HCT116 (cell line): ENCODE results near the gene ZNF3. TPM values are rescaled to one million over a fixed set of nuclear protein-coding genes. Genes with fewer than 3 reads are reported as not detected.

Experiments used
- ATAC-seq: fragments of 200-7000 bp; cut with Tn5 transposase; 2 replicates; pipeline ENCODE4 v1.9.1; 2020; ENCODE audit warnings: mild to moderate bottlenecking, moderate library complexity
- BruUV-seq: library from RNA; stranded (reverse); fragments of 400-500 nt; replicated peaks from 2 replicates; lab custom pipeline; 2021; lab: Mats Ljungman, UMichigan
- CTCF ChIA-PET: fragments of 300-600 bp; sonication (Branson Sonifier 250); formaldehyde crosslinking; loops from one replicate; lab custom pipeline; 2021; ENCODE audit warnings: antibody characterized with exemption; lab: Charles Lee
- POLR2A ChIA-PET: fragments of 300-600, 350-600 bp; sonication (Branson Sonifier 250); formaldehyde crosslinking; loops from one replicate; lab custom pipeline; 2021; ENCODE audit warnings: antibody characterized with exemption; lab: Charles Lee
- RAD21 ChIA-PET, 2 experiments: fragments of 300-600 bp; sonication (Branson Sonifier 250); formaldehyde crosslinking; loops; one replicate each; lab custom pipeline; 2023; ENCODE audit warnings: low total read pairs in 2 of 2; ENCODE audit not compliant: uncharacterized antibody in 2 of 2, unreplicated experiment in 2 of 2, low non-redundant PET in 1 of 2; lab: Charles Lee
- DNase-seq: peaks from one replicate; pipeline ENCODE4 v3.0.0-alpha.2; 2010; ENCODE audit warnings: low read depth, low spot score
- H2AFZ ChIP-seq: fragments of 200-600 bp; shearing (Covaris generic), sonication (generic); 2 replicates; pipeline ENCODE4 v1.6.1; 2017; ENCODE audit warnings: low read depth, mixed run types, mixed read lengths, antibody characterized with exemption, low read length; ENCODE audit not compliant: poor library complexity, severe bottlenecking
- H3K27ac ChIP-seq: 2 replicates; pipeline ENCODE4 v1.5.1; 2012; ENCODE audit warnings: low read depth, low read length
- H3K27me3 ChIP-seq: fragments of 200-600 bp; sonication (generic); 2 replicates; pipeline ENCODE4 v1.6.1; 2016; ENCODE audit warnings: mixed run types, low read length, mixed read lengths; ENCODE audit not compliant: insufficient read depth
- H3K36me3 ChIP-seq, 2 experiments: fragments of 200-500 bp in 1 of 2; fragments of 200-600 bp in 1 of 2; sonication (Bioruptor generic) in 1 of 2; sonication (generic) in 1 of 2; 2 replicates each; pipeline versions ENCODE4 v1.5.1 to v1.6.1; 2014 to 2016; ENCODE audit warnings: low read length in 2 of 2, inconsistent platforms in 1 of 2, mixed read lengths in 1 of 2, mixed run types in 1 of 2; ENCODE audit not compliant: insufficient read depth in 2 of 2, control insufficient read depth in 1 of 2
- H3K4me1 ChIP-seq, 2 experiments: fragments of 200-600 bp in 1 of 2; sonication (generic) in 1 of 2; 2 replicates each; pipeline versions ENCODE4 v1.5.1 to v1.6.1; 2012 to 2017; ENCODE audit warnings: low read length in 2 of 2, inconsistent platforms in 1 of 2, mild to moderate bottlenecking in 1 of 2, mixed read lengths in 1 of 2, mixed run types in 1 of 2, moderate library complexity in 1 of 2; ENCODE audit not compliant: insufficient read depth in 2 of 2, control insufficient read depth in 1 of 2
- H3K4me2 ChIP-seq: fragments of 200-600 bp; sonication (generic); 2 replicates; pipeline ENCODE4 v1.6.1; 2017; ENCODE audit warnings: mixed run types, low read length, mixed read lengths
- H3K4me3 ChIP-seq, 2 experiments: fragments of 200-600 bp in 1 of 2; sonication (generic) in 1 of 2; replicated peaks in 1 of 2; 2 replicates each; pipeline ENCODE4 v1.5.1; 2011 to 2016; ENCODE audit warnings: low read length in 2 of 2, control low read depth in 1 of 2, low read depth in 1 of 2, mild to moderate bottlenecking in 1 of 2, mixed read lengths in 1 of 2, mixed run types in 1 of 2
- H3K79me2 ChIP-seq: fragments of 200-600 bp; sonication (generic); 2 replicates; pipeline ENCODE4 v1.6.1; 2017; ENCODE audit warnings: mild to moderate bottlenecking, mixed run types, low read length, moderate library complexity, mixed read lengths; ENCODE audit not compliant: insufficient read depth
- H3K9ac ChIP-seq: fragments of 200-600 bp; sonication (generic); 2 replicates; pipeline ENCODE4 v1.6.1; 2016; ENCODE audit warnings: low read length, mixed read lengths
- H3K9me2 ChIP-seq: fragments of 200-600 bp; sonication (generic), shearing (Covaris generic); 2 replicates; pipeline ENCODE4 v1.6.1; 2017; ENCODE audit warnings: mixed run types, mild to moderate bottlenecking, moderate library complexity; ENCODE audit not compliant: insufficient read depth
- H3K9me3 ChIP-seq, 2 experiments: fragments of 200-500 bp in 1 of 2; fragments of 200-600 bp in 1 of 2; sonication (Bioruptor generic) in 1 of 2; sonication (generic) in 1 of 2; 2 replicates each; pipeline ENCODE4 v1.6.1; 2014 to 2017; ENCODE audit warnings: low read length in 2 of 2, mixed read lengths in 2 of 2, inconsistent platforms in 1 of 2, low read depth in 1 of 2, mild to moderate bottlenecking in 1 of 2, mixed run types in 1 of 2, moderate library complexity in 1 of 2; ENCODE audit not compliant: control insufficient read depth in 1 of 2, insufficient read depth in 1 of 2
- H4K20me1 ChIP-seq: fragments of 200-600 bp; sonication (generic), shearing (Covaris generic); 2 replicates; pipeline ENCODE4 v1.6.1; 2017; ENCODE audit warnings: mixed run types, mild to moderate bottlenecking, moderate library complexity; ENCODE audit not compliant: insufficient read depth
- EGR1 ChIP-seq: IDR thresholded peaks from 2 replicates; pipeline ENCODE4 v1.6.1; 2012; ENCODE audit warnings: low read depth
- ELF1 ChIP-seq: IDR thresholded peaks from 2 replicates; pipeline ENCODE4 v1.6.1; 2012; ENCODE audit warnings: low read depth, borderline replicate concordance
- EZH2 ChIP-seq: fragments of 200-600 bp; sonication (generic); IDR thresholded peaks from 2 replicates; pipeline ENCODE4 v1.6.1; 2017; ENCODE audit warnings: antibody characterized with exemption, mixed run types
- FOSL1 ChIP-seq: IDR thresholded peaks from 2 replicates; pipeline ENCODE4 v1.6.1; 2012; ENCODE audit warnings: low read depth
- JUND ChIP-seq: IDR thresholded peaks from 2 replicates; pipeline ENCODE4 v1.6.1; 2012
- POLR2A ChIP-seq: IDR thresholded peaks from 2 replicates; pipeline ENCODE4 v1.7.0; 2011; ENCODE audit warnings: borderline replicate concordance; ENCODE audit not compliant: insufficient read depth, insufficient read length; ENCODE audit errors: extremely low read depth
- POLR2AphosphoS5 ChIP-seq: IDR thresholded peaks from 2 replicates; pipeline ENCODE4 v1.6.1; 2011; ENCODE audit warnings: mild to moderate bottlenecking, low read depth, low read length, moderate library complexity
- RAD21 ChIP-seq: IDR thresholded peaks from 2 replicates; pipeline ENCODE4 v1.6.1; 2012; ENCODE audit warnings: low read depth, mild to moderate bottlenecking
- SIN3A ChIP-seq: IDR thresholded peaks from 2 replicates; pipeline ENCODE4 v1.6.1; 2012; ENCODE audit warnings: low read depth
- SRF ChIP-seq: IDR thresholded peaks from 2 replicates; pipeline ENCODE4 v1.6.1; 2012; ENCODE audit warnings: low read depth
- TCF7L2 ChIP-seq: IDR thresholded peaks from 2 replicates; pipeline ENCODE4 v1.7.0; 2011; ENCODE audit warnings: borderline replicate concordance, inconsistent platforms; ENCODE audit not compliant: insufficient read depth, insufficient read length; ENCODE audit errors: extremely low read depth
- YY1 ChIP-seq: IDR thresholded peaks from 2 replicates; pipeline ENCODE4 v1.6.1; 2011; ENCODE audit warnings: low read length, low read depth, moderate library complexity, mild to moderate bottlenecking; ENCODE audit not compliant: insufficient replicate concordance; ENCODE audit errors: extremely low read depth
- ZNF274 ChIP-seq: fragments of 200-500 bp; sonication (Bioruptor generic); IDR thresholded peaks from 2 replicates; pipeline ENCODE4 v1.6.1; 2014; ENCODE audit warnings: mild to moderate bottlenecking, low read depth, low read length, inconsistent platforms
- intact Hi-C: fragments of 100-400 bp; cut with micrococcal nuclease; formaldehyde crosslinking; loops from 2 replicates; pipeline ENCODE4 v1.10.0; 2022
- total RNA-seq: library from RNA; stranded (reverse); gene quantifications from one replicate; pipeline ENCODE4 v1.2.1, GENCODE V29; 2021; ENCODE audit not compliant: unreplicated experiment
- TF ChIP-seq, protein P1 (sequence below): IDR thresholded peaks from 2 replicates; pipeline ENCODE4 v1.6.1; 2012
- TF ChIP-seq, protein P2 (sequence below), 3 experiments: fragments of 200-600 bp in 1 of 3; sonication (generic) in 1 of 3; IDR thresholded peaks in 2 of 3; conservative IDR thresholded peaks in 1 of 3; 2 replicates each; pipeline ENCODE4 v1.5.1; 2012 to 2017; ENCODE audit warnings: low read depth in 2 of 3, low read length in 2 of 3, antibody characterized with exemption in 1 of 3, borderline replicate concordance in 1 of 3, control low read depth in 1 of 3, mild to moderate bottlenecking in 1 of 3, mixed read lengths in 1 of 3, mixed run types in 1 of 3, moderate library complexity in 1 of 3; ENCODE audit not compliant: insufficient read depth in 1 of 3
- TF ChIP-seq, protein P3 (sequence below): IDR thresholded peaks from 2 replicates; pipeline ENCODE4 v1.6.1; 2011; ENCODE audit warnings: mild to moderate bottlenecking, low read length, moderate library complexity; ENCODE audit not compliant: insufficient replicate concordance; ENCODE audit errors: extremely low read depth

ZNF3 gene
- total RNA-seq, 1 experiment from 2014 or later: 28.2 TPM

DNA sequence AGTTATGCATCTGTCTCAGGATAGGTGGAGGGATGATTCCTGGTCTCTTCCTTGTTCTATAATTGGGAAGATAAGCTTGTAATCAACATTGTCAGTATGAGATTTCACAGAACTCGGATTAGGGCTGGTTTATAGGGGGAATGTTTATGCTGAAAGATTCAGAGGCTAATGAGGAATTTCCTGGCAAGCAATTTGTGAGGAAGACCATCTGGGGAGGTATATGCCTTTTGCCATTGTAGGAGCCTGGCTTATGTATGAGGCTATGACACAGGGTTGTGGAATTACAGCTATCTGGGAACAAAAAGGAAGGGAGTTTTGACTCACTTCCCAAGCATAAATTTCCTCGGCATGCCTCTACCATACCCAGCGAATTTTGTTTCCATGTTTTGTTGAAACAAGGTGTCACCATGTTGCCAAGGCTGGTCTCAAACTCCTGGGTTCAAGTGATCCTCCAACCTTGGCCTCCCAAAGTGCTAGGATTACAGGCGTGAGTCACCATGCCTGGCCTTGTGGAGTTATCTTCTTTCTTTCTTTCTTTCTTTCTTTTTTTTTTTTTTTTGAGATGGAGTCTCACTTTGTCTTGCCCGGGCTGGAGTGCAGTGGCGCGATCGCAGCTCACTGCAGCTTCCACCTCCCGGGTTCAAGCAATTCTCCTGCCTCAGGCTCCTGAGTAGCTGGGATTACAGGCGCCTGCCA lies 5.7 kb upstream of the ZNF3 start:
- H4K20me1 ChIP-seq: no peaks in the 10 kb centered on the region; the same call in 1 of the 2 replicates
- ATAC-seq: no peak
- H3K4me1 ChIP-seq: peaks cover 11 to 48% of the 10 kb centered on the region in 2 experiments
- H3K79me2 ChIP-seq: peaks cover 21% of the 10 kb centered on the region
- no peak for DNase-seq
- ChIA-PET POLR2A (interaction anchor here (1.4 kb wide), 1 partner anchor 13 kb away, joined by 3 read pairs; no protein-coding TSS in a partner anchor), CTCF (no interaction called here), RAD21 (interaction anchor here in 1 of 2 experiments (0.7 kb wide), 1 partner anchor 70 kb away, joined by 11 read pairs; no protein-coding TSS in a partner anchor)
- no peak for TF ChIP-seq EGR1
- no peak for TF ChIP-seq POLR2AphosphoS5
- TF ChIP-seq POLR2A: no peak
- TF ChIP-seq FOSL1: no peak
- no peak for TF ChIP-seq TCF7L2
- no peak for TF ChIP-seq RAD21
- TF ChIP-seq SIN3A: no peak
- no peak overlapping the region for H3K27ac ChIP-seq
- H3K4me3 ChIP-seq: no peak overlapping the region
- H3K9me2 ChIP-seq: no peaks in the 10 kb centered on the region
- BruUV-seq: no TSS peak
- peak overlapping the region; percentile 23; the same call in 1 of the 2 replicates for H3K9ac ChIP-seq
- no peaks in the 10 kb centered on the region for H3K27me3 ChIP-seq
- H3K4me2 ChIP-seq: peak overlapping the region; percentile 83
- intact Hi-C loops: no loop called here
- H3K36me3 ChIP-seq: peaks cover 2 to 16% of the 10 kb centered on the region in 2 experiments; a peak in 2 of 4 replicates
- no peaks in the 10 kb centered on the region for H3K9me3 ChIP-seq
- H2AFZ ChIP-seq: no peak overlapping the region

DNA sequence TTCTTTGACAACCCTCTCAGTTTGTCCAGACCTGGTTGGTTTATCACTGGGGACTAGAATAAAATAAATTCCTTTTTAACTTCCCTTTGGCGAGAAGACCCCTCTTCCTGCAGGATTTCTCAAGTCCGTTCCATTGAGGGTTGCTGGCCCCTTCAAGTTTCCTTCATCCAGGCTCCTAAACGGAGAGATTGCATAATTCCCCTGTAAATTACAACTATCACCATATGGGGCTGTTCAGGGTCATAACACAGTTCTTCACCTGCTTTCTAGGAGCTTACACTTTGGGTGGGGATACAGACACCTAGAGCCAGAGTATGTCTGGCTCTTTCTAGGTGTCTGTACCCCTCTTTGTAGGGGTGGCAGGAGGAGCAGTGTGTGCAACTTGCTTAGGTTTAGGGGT lies 4.0 kb upstream of the ZNF3 start:
- ATAC-seq (no peak), DNase-seq (no peak)
- ChIA-PET RAD21 (no interaction called here), CTCF (no interaction called here), POLR2A (no interaction called here)
- H3K9ac ChIP-seq: no peak overlapping the region
- H3K4me3 ChIP-seq: no peak overlapping the region
- peaks cover 11 to 49% of the 10 kb centered on the region in 2 experiments for H3K4me1 ChIP-seq
- intact Hi-C loops: no loop called here
- BruUV-seq: no TSS peak
- no peaks in the 10 kb centered on the region for H4K20me1 ChIP-seq
- H3K79me2 ChIP-seq: peaks cover 25% of the 10 kb centered on the region
- peaks cover 2% of the 10 kb centered on the region in 2 experiments; a peak in 1 of 4 replicates for H3K36me3 ChIP-seq
- no peaks in the 10 kb centered on the region for H3K27me3 ChIP-seq
- H3K4me2 ChIP-seq: no peak overlapping the region
- H3K9me3 ChIP-seq: no peaks in the 10 kb centered on the region
- no peak overlapping the region for H3K27ac ChIP-seq
- no peak overlapping the region for H2AFZ ChIP-seq
- H3K9me2 ChIP-seq: no peaks in the 10 kb centered on the region
- TF ChIP-seq POLR2AphosphoS5: no peak
- TF ChIP-seq EZH2: no peak
- TF ChIP-seq, protein P1, sequence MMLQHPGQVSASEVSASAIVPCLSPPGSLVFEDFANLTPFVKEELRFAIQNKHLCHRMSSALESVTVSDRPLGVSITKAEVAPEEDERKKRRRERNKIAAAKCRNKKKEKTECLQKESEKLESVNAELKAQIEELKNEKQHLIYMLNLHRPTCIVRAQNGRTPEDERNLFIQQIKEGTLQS: no peak
- TF ChIP-seq SRF: no peak
- TF ChIP-seq, protein P2, sequence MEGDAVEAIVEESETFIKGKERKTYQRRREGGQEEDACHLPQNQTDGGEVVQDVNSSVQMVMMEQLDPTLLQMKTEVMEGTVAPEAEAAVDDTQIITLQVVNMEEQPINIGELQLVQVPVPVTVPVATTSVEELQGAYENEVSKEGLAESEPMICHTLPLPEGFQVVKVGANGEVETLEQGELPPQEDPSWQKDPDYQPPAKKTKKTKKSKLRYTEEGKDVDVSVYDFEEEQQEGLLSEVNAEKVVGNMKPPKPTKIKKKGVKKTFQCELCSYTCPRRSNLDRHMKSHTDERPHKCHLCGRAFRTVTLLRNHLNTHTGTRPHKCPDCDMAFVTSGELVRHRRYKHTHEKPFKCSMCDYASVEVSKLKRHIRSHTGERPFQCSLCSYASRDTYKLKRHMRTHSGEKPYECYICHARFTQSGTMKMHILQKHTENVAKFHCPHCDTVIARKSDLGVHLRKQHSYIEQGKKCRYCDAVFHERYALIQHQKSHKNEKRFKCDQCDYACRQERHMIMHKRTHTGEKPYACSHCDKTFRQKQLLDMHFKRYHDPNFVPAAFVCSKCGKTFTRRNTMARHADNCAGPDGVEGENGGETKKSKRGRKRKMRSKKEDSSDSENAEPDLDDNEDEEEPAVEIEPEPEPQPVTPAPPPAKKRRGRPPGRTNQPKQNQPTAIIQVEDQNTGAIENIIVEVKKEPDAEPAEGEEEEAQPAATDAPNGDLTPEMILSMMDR (IDR thresholded peaks at IDR 0.05 in 2 of 3, conservative IDR thresholded peaks at IDR 0.05 in 1 of 3; ENCODE audit: borderline replicate concordance in 1 of 3, insufficient read depth in 1 of 3, low read depth in 2 of 3, low read length in 2 of 3): no peak
- TF ChIP-seq ZNF274: no peak
- no peak for TF ChIP-seq JUND
- TF ChIP-seq, protein P3, sequence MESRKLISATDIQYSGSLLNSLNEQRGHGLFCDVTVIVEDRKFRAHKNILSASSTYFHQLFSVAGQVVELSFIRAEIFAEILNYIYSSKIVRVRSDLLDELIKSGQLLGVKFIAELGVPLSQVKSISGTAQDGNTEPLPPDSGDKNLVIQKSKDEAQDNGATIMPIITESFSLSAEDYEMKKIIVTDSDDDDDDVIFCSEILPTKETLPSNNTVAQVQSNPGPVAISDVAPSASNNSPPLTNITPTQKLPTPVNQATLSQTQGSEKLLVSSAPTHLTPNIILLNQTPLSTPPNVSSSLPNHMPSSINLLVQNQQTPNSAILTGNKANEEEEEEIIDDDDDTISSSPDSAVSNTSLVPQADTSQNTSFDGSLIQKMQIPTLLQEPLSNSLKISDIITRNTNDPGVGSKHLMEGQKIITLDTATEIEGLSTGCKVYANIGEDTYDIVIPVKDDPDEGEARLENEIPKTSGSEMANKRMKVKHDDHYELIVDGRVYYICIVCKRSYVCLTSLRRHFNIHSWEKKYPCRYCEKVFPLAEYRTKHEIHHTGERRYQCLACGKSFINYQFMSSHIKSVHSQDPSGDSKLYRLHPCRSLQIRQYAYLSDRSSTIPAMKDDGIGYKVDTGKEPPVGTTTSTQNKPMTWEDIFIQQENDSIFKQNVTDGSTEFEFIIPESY: no peak
- TF ChIP-seq YY1: no peak
- no peak for TF ChIP-seq SIN3A
- no peak for TF ChIP-seq ELF1
